Activated T-cell treated with anti-CD3 and anti-CD28 coated beads for 24 hours (primary cell): ENCODE measurements around the gene REEP2.
"Not testable (repeated sequence)": the region's sequence is repeated elsewhere in the genome, so short reads cannot be mapped to it uniquely, and the experiment has no call there.

Source experiments
- DNase-seq: peaks from one replicate; pipeline ENCODE4 v3.0.0-alpha.2; 2020; ENCODE audit warnings: low read depth

Gene REEP2

GRCh38 chr5:138466125-138466899 is 27.5 kb downstream of the REEP2 start:
- no peak for DNase-seq

GRCh38 chr5:138466900-138467710 is 28.2 kb downstream of the REEP2 start:
- no peak for DNase-seq

- DNase-seq = no peak
Observed at GRCh38 chr5:138467711-138468132, 28.9 kb downstream of the REEP2 start.

- DNase-seq = no peak
Observed at GRCh38 chr5:138468133-138468965, 29.5 kb downstream of the REEP2 start.

- no peak for DNase-seq
Observed at GRCh38 chr5:138468966-138469539, 30.2 kb downstream of the REEP2 start.

- DNase-seq = no peak
Observed at GRCh38 chr5:138469540-138470321, 30.9 kb downstream of the REEP2 start.

- DNase-seq = no peak
Observed at GRCh38 chr5:138470322-138471051, 31.6 kb downstream of the REEP2 start.

GRCh38 chr5:138471052-138471361 is 32.1 kb downstream of the REEP2 start:
- DNase-seq = no peak

- DNase-seq = no peak
Observed at GRCh38 chr5:138472353-138472752, 33.5 kb downstream of the REEP2 start.

GRCh38 chr5:138473151-138473550 is 34.3 kb downstream of the REEP2 start:
- DNase-seq = not testable (repeated sequence)

GRCh38 chr5:138476918-138477317 is 38.1 kb downstream of the REEP2 start:
- no peak for DNase-seq

GRCh38 chr5:138482638-138483037 is 43.8 kb downstream of the REEP2 start:
- no peak for DNase-seq

- DNase-seq = no peak
Observed at GRCh38 chr5:138488481-138488945, 49.7 kb downstream of the REEP2 start.

GRCh38 chr5:138489683-138490061 is 50.8 kb downstream of the REEP2 start:
- no peak for DNase-seq

- no peak for DNase-seq
Observed at GRCh38 chr5:138490648-138491283, 51.9 kb downstream of the REEP2 start.

GRCh38 chr5:138491284-138491648 is 52.4 kb downstream of the REEP2 start:
- no peak for DNase-seq

GRCh38 chr5:138491669-138492559 is 53.1 kb downstream of the REEP2 start:
- DNase-seq = peak; percentile 78

GRCh38 chr5:138492560-138493045 is 53.7 kb downstream of the REEP2 start:
- no peak for DNase-seq

GRCh38 chr5:138495351-138495750 is 56.5 kb downstream of the REEP2 start:
- DNase-seq = no peak
